Frontal cortex (tissue), 4 donors: Measurements from ENCODE around the gene GNG10. TPM values are rescaled to one million over a fixed set of nuclear protein-coding genes. Genes with fewer than 3 reads are reported as not detected.
"Not testable (repeated sequence)": the region's sequence is repeated elsewhere in the genome, so short reads cannot be mapped to it uniquely, and the experiment has no call there.

Experiments
- DNase-seq, 2 donors: peaks; one replicate each; pipeline ENCODE4 v3.0.0; 2012; ENCODE audit warnings: low spot score in 2 of 2
- FAIRE-seq: peaks from 2 replicates; lab custom pipeline; 2012; peaks lifted over from hg19 to GRCh38; lab: Jason Lieb, UNC
- total RNA-seq: library from RNA; depleted of rRNA; stranded (reverse); fragments of >200 nt; gene quantifications from one replicate; pipeline ENCODE4 v1.2.3, GENCODE V29; 2014
- donor health status: control.
- donor health status: control.
- donor health status: control.

GNG10 gene
- total RNA-seq, 1 donor from 2014 or later, result 37.9 TPM

- no peak for FAIRE-seq
Observed at GRCh38 chr9:111646417-111646816, 15.0 kb upstream of the GNG10 start.

GRCh38 chr9:111648066-111648465 lies 13.3 kb upstream of the GNG10 start:
- no peak for FAIRE-seq

More at GRCh38 chr9:111646417-111646816, 15.0 kb upstream of the GNG10 start:
- no peak for DNase-seq

GRCh38 chr9:111649016-111649415 lies 12.4 kb upstream of the GNG10 start:
- DNase-seq, result no peak
- no peak for FAIRE-seq

More at GRCh38 chr9:111648066-111648465, 13.3 kb upstream of the GNG10 start:
- DNase-seq, result no peak

GRCh38 chr9:111657051-111657450 lies 4.4 kb upstream of the GNG10 start:
- FAIRE-seq (no peak), DNase-seq (no peak)

GRCh38 chr9:111658943-111659342 lies 2.5 kb upstream of the GNG10 start:
- no peak for FAIRE-seq

GRCh38 chr9:111659691-111660090 lies 1.7 kb upstream of the GNG10 start:
- FAIRE-seq, result no peak

More at GRCh38 chr9:111658943-111659342, 2.5 kb upstream of the GNG10 start:
- no peak for DNase-seq

GRCh38 chr9:111661802-111662521 lies 557 bp downstream of the GNG10 start:
- FAIRE-seq (no peak), DNase-seq (peak; percentile 47 to 57)

More at GRCh38 chr9:111659691-111660090, 1.7 kb upstream of the GNG10 start:
- no peak for DNase-seq

- DNase-seq, result no peak
- FAIRE-seq, result no peak
Observed at GRCh38 chr9:111662576-111663300, 1.3 kb downstream of the GNG10 start.

GRCh38 chr9:111663301-111663823 lies 2.0 kb downstream of the GNG10 start:
- no peak for DNase-seq
- FAIRE-seq, result no peak

GRCh38 chr9:111668026-111668573 lies 6.7 kb downstream of the GNG10 start:
- DNase-seq (no peak), FAIRE-seq (no peak)

GRCh38 chr9:111668601-111669000 lies 7.2 kb downstream of the GNG10 start:
- not testable (repeated sequence) for DNase-seq, FAIRE-seq

GRCh38 chr9:111674319-111674718 lies 12.9 kb downstream of the GNG10 start:
- FAIRE-seq (no peak), DNase-seq (no peak)

- DNase-seq, result no peak
- no peak for FAIRE-seq
Observed at GRCh38 chr9:111676116-111676515, 14.7 kb downstream of the GNG10 start.

GRCh38 chr9:111678293-111678692 lies 16.9 kb downstream of the GNG10 start:
- FAIRE-seq, result no peak
- DNase-seq, result no peak

GRCh38 chr9:111679199-111679598 lies 17.8 kb downstream of the GNG10 start:
- DNase-seq, result no peak
- FAIRE-seq, result no peak

- FAIRE-seq, result no peak
- no peak for DNase-seq
Observed at GRCh38 chr9:111683392-111683791, 22.0 kb downstream of the GNG10 start.

- no peak for FAIRE-seq
- DNase-seq, result no peak
Observed at GRCh38 chr9:111691672-111692329, 30.4 kb downstream of the GNG10 start.

- FAIRE-seq (no peak), DNase-seq (no peak)
Observed at GRCh38 chr9:111696796-111697195, 35.4 kb downstream of the GNG10 start.

- FAIRE-seq (no peak), DNase-seq (no peak)
Observed at GRCh38 chr9:111700776-111701175, 39.4 kb downstream of the GNG10 start.

- FAIRE-seq, result no peak
Observed at GRCh38 chr9:111704503-111704902, 43.1 kb downstream of the GNG10 start.

More at GRCh38 chr9:111704503-111704902, 43.1 kb downstream of the GNG10 start:
- no peak for DNase-seq
